Fibroblast of lung (primary cell): ENCODE data around the gene CES5A. TPM values are rescaled to one million over a fixed set of nuclear protein-coding genes. Genes with fewer than 3 reads are reported as not detected.
"Not testable (repeated sequence)": the region's sequence is repeated elsewhere in the genome, so short reads cannot be mapped to it uniquely, and the experiment has no call there.

Experiments used
- DNase-seq, 2 donors: peaks; one replicate each; pipeline versions ENCODE4 v3.0.0 to v3.0.0-alpha.2; 2010; ENCODE audit warnings: low read depth in 2 of 2
- H2AFZ ChIP-seq: 2 replicates; pipeline ENCODE4 v1.5.1; 2012; ENCODE audit warnings: low read length, control low read depth, inconsistent platforms
- H3K27ac ChIP-seq: 2 replicates; pipeline ENCODE4 v1.5.1; 2011; ENCODE audit warnings: low read length, control low read depth; ENCODE audit not compliant: insufficient read depth
- H3K27me3 ChIP-seq: 2 replicates; pipeline ENCODE4 v1.5.1; 2011; ENCODE audit warnings: mild to moderate bottlenecking, low read length; ENCODE audit not compliant: control insufficient read depth, insufficient read depth
- H3K36me3 ChIP-seq: 2 replicates; pipeline ENCODE4 v1.5.1; 2011; ENCODE audit warnings: low read length; ENCODE audit not compliant: control insufficient read depth, insufficient read depth
- H3K4me1 ChIP-seq: 2 replicates; pipeline ENCODE4 v1.5.1; 2011; ENCODE audit warnings: low read length; ENCODE audit not compliant: control insufficient read depth, insufficient read depth; ENCODE audit errors: extremely low read depth
- H3K4me2 ChIP-seq: 2 replicates; pipeline ENCODE4 v1.5.1; 2011; ENCODE audit warnings: low read length, control low read depth; ENCODE audit not compliant: insufficient read depth; ENCODE audit errors: extremely low read depth
- H3K4me3 ChIP-seq, 4 experiments: fragments of 200-600 bp in 1 of 4; sonication (generic) in 1 of 4; replicated peaks in 1 of 4; 2 replicates each; pipeline ENCODE4 v1.5.1; 2011 to 2016; ENCODE audit warnings: low read length in 4 of 4, low read depth in 3 of 4, mild to moderate bottlenecking in 3 of 4, control low read depth in 2 of 4, inconsistent platforms in 1 of 4, mixed read lengths in 1 of 4; ENCODE audit not compliant: insufficient read depth in 1 of 4; ENCODE audit errors: control extremely low read depth in 1 of 4
- H3K79me2 ChIP-seq: 2 replicates; pipeline ENCODE4 v1.5.1; 2012; ENCODE audit warnings: mild to moderate bottlenecking, low read length, inconsistent platforms; ENCODE audit not compliant: control insufficient read depth, insufficient read depth
- H3K9ac ChIP-seq: 2 replicates; pipeline ENCODE4 v1.5.1; 2011; ENCODE audit warnings: mild to moderate bottlenecking, low read length, control low read depth; ENCODE audit not compliant: insufficient read depth
- H3K9me3 ChIP-seq: 2 replicates; pipeline ENCODE4 v1.5.1; 2012; ENCODE audit warnings: low read depth, low read length; ENCODE audit not compliant: control insufficient read depth, insufficient read depth
- H4K20me1 ChIP-seq: 2 replicates; pipeline ENCODE4 v1.5.1; 2011; ENCODE audit warnings: low read length; ENCODE audit not compliant: control insufficient read depth, insufficient read depth; ENCODE audit errors: extremely low read depth
- CTCF ChIP-seq, 2 donors: IDR thresholded peaks in 1 of 2; conservative IDR thresholded peaks in 1 of 2; 1 replicate in 1 of 2; 2 replicates in 1 of 2; pipeline ENCODE4 v1.5.1; 2011 to 2012; ENCODE audit warnings: low read length in 2 of 2, control low read depth in 1 of 2, inconsistent platforms in 1 of 2, low read depth in 1 of 2, mild to moderate bottlenecking in 1 of 2
- EZH2 ChIP-seq: IDR thresholded peaks from 2 replicates; pipeline ENCODE4 v1.5.1; 2012; ENCODE audit warnings: low read length, control low read depth, mild to moderate bottlenecking; ENCODE audit errors: missing control alignments
- polyA plus RNA-seq, 2 donors: library from polyadenylated mRNA; depleted of rRNA in 1 of 2; stranded (reverse) in 1 of 2; unstranded in 1 of 2; fragments of >200 nt; gene quantifications; 2 replicates each; pipeline ENCODE4 v1.2.1, GENCODE V29; 2011 to 2012; ENCODE audit warnings: missing spikeins in 1 of 2
- total RNA-seq: library from RNA; depleted of rRNA; stranded (reverse); fragments of >200 nt; gene quantifications from 2 replicates; pipeline ENCODE4 v1.2.1, GENCODE V29; 2014

The CES5A gene
- total and polyA plus RNA-seq, 2 donors (not counting 1 experiment from before 2014, with no cell fraction given): not detected

GRCh38 chr16:55830658-55831294 lies 44.4 kb downstream of the CES5A start:
- Histone ChIP-seq H3K9ac (no peak overlapping the region), H3K79me2 (no peaks in the 10 kb centered on the region), H4K20me1 (no peaks in the 10 kb centered on the region), H3K4me2 (no peak overlapping the region), H3K4me3 (no peak overlapping the region), H3K4me1 (no peaks in the 10 kb centered on the region), H3K9me3 (no peaks in the 10 kb centered on the region), H3K27ac (no peak overlapping the region), H3K27me3 (peaks cover 4% of the 10 kb centered on the region), H2AFZ (no peak overlapping the region), H3K36me3 (no peaks in the 10 kb centered on the region)
- no peak for DNase-seq
- TF ChIP-seq CTCF (conservative IDR thresholded peaks at IDR 0.05 in 1 of 2, IDR thresholded peaks at IDR 0.05 in 1 of 2; ENCODE audit: low read depth in 1 of 2, low read length in 2 of 2) (no peak), EZH2 (no peak)

- DNase-seq, H3K4me1 ChIP-seq, H3K27me3 ChIP-seq, H3K79me2 ChIP-seq, H3K4me3 ChIP-seq, H3K36me3 ChIP-seq, H3K9ac ChIP-seq, H2AFZ ChIP-seq, H3K9me3 ChIP-seq, H3K27ac ChIP-seq, H4K20me1 ChIP-seq, H3K4me2 ChIP-seq: not testable (repeated sequence)
These were observed 45.9 kb downstream of the CES5A start for GRCh38 chr16:55829232-55829631.

- H2AFZ ChIP-seq: no peak overlapping the region
- H3K79me2 ChIP-seq: no peaks in the 10 kb centered on the region
- TF ChIP-seq EZH2 (no peak), CTCF (conservative IDR thresholded peaks at IDR 0.05 in 1 of 2, IDR thresholded peaks at IDR 0.05 in 1 of 2; ENCODE audit: low read depth in 1 of 2, low read length in 2 of 2) (no peak)
- H4K20me1 ChIP-seq: no peaks in the 10 kb centered on the region
- no peaks in the 10 kb centered on the region for H3K9me3 ChIP-seq
- no peak overlapping the region for H3K4me3 ChIP-seq
- no peak overlapping the region for H3K9ac ChIP-seq
- H3K4me2 ChIP-seq: no peak overlapping the region
- H3K4me1 ChIP-seq: no peaks in the 10 kb centered on the region
- no peak overlapping the region for H3K27ac ChIP-seq
- DNase-seq: no peak
- H3K27me3 ChIP-seq: peaks cover 4% of the 10 kb centered on the region
- H3K36me3 ChIP-seq: no peaks in the 10 kb centered on the region
These were observed 46.5 kb downstream of the CES5A start for GRCh38 chr16:55828680-55829079.
